Activated CD8-positive, alpha-beta memory T cell treated with anti-CD3 and anti-CD28 coated beads for 48 hours (primary cell): ENCODE measurements around the gene DDR2.
"Not testable (repeated sequence)": the region's sequence is repeated elsewhere in the genome, so short reads cannot be mapped to it uniquely, and the experiment has no call there.

Experiments
- DNase-seq, 3 experiments: peaks; one replicate each; pipeline ENCODE4 v3.0.0-alpha.2; 2020; ENCODE audit warnings: low read depth in 2 of 3, low spot score in 2 of 3

The DDR2 gene

DNA sequence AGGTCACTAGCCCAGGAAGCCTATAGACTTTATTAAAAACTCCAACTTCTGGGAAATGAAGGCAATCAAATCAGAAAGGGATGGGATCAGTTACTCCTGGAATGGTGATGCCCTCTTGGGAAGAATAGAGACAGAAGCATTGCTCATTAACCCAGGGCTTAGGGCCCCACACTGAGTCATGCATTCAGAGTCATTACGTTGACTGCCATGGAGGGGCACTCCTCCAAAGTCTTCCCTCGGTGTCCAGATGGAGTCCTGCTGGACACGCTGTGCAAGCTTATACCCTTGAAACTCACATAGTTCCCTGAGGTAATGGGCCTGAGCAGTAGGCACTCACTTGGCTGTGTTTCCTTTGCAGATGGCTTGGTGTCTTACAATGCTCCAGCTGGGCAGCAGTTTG lies 123.0 kb downstream of the DDR2 start:
- no peak for DNase-seq

DNA sequence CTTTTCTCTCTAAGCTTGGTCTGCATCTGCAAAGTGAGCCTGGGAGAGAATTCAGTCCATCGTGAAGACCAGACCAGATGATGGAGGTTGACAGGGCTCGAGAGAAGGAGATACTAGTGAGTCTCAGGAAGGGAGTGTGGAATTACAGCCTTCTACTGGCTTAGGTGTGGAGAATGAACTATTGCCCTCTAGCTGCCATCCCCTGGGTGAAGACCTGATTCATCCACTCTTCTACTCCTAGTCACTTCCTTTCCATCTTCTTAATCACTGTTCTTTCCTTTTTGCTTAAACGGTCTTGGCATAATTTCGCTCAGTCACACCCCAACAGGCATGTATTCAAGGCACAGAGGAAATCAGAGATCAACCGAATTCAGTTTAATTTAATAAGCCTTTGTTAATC lies 124.3 kb downstream of the DDR2 start:
- DNase-seq, result no peak

DNA sequence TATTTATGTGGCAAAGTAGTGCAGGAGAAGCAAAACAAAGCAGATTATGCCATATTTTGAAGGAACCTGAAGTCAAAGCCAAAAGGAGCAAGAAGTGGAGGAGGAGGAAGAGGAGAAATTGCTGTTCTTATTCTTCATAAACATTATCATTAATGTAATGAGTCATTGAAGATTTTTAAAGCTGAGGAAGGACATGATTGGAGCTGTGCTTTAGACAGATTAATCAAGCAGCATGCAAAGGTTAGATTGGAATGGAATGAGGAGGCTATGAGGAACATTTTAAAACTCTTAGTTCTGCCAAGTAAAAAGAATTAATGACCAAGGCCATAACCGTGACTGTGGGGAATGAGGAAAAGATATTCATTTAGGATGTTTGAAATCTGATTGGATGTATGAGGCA lies 125.2 kb downstream of the DDR2 start:
- DNase-seq, result no peak

GRCh38 chr1:162765788-162766187 lies 133.5 kb downstream of the DDR2 start:
- no peak for DNase-seq

DNA sequence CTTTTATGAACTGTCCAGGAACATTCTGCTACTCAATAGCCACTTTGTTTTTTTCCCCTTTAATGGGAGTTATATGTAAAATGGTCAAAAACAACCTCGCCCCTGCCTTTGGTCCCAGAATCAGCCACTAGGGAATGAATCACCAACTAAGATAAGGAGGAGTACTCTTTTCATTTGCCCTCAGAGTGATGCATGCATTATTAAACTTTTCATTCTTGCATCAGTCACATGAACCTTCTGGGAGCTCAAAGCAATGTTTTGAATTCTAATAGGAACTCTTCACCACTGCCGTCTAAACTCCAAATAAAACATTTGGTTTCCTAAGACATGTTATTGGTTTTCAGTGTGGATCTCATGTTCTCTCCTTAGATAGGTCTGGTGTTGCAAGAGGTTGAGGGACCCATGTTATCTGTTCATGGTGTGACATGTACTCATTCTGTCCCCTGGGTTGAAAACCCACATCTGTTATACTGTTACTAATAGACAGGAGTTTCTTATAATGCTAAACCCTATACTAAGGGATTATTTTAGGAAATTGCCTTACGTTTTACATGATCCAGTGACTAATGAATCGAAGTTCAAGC lies 140.4 kb downstream of the DDR2 start:
- no peak for DNase-seq

DNA sequence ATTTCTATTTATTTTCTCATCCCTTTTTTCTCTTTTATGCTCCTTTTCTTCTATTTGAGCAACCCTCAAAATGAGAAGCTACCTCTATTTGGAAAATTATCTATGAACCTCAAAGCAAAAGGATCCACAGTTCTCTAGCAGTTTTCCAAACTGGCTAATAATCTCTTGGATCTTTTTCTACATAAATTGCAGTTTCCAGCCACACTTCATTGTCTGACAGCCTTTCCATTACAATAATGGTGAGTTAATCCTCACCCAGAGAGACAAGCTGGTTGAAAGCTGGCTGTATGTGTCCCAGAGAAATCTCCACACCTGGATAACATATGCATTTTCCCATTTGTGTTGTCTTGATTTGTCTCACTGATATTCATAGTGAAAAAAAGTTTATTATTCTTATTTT lies 141.7 kb downstream of the DDR2 start:
- DNase-seq, result no peak

- no peak for DNase-seq
Observed at GRCh38 chr1:162779043-162779442, 146.8 kb downstream of the DDR2 start.

GRCh38 chr1:162782671-162783070 lies 150.4 kb downstream of the DDR2 start:
- DNase-seq, result no peak

DNA sequence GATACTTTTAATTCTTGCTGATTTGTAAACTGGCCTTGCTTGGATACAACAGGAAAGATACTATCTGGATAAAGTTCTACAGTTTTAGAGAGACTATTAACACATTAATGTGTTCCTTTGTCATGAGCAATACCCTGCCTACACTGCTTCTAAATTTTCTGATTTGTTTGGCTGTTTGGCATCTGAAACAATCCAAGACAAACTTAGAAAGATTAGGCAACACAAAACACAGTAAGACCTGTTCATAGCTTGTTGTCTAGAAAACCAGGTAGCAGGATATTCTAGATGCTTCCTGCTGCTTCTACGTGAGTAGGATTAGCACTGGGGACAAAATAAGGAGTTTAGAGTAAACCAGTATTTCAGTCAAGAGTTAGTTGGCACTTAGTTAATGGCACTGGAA lies 152.7 kb downstream of the DDR2 start:
- DNase-seq, result not testable (repeated sequence)

DNA sequence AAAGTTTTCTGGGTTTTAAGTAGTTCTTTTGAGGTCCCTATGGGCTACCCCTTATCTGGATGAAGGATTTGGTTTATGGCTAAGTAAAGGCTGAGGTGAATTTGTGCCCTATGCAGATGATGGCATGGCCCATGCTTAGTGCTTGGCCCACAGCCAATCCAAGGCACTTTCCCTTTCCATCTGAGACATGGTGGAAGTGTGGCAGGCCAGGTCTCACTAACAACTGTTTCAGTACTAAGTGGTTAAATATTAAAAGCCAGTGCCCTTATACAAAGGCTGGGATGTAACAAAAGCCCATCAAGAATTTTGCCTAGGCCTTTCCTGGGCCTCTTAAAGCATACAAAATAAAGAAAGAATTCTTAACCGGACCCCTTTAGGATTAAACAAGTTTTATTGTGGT lies 156.5 kb downstream of the DDR2 start:
- not testable (repeated sequence) for DNase-seq

- DNase-seq, result peak; percentile 7 to 53 (median 39)
Observed at GRCh38 chr1:162790303-162790984, 158.2 kb downstream of the DDR2 start, which contains the start of gene HSD17B7. TSS of gene HSD17B7 (plus strand) at chr1:162790702. CDS start at chr1:162790801, 99 bp downstream.

DNA sequence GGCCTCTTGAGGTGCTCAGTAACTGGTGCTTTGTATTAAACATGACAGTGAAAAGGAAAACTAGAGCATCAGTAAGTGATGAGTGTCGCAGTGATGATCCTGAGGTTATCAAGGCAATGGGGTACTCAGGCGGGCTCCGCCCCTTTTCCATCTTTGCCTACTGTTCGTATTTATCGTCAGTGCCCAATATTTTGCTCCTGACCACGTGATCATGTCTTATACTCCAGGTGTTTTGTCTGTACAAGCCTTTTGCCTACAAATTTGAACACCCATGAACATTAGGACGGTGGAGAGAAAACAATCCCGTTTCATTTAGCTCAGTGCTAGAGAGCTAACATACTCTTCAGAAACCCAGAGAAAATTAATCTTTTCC lies 158.7 kb downstream of the DDR2 start:
- DNase-seq, result not testable (repeated sequence)

DNA sequence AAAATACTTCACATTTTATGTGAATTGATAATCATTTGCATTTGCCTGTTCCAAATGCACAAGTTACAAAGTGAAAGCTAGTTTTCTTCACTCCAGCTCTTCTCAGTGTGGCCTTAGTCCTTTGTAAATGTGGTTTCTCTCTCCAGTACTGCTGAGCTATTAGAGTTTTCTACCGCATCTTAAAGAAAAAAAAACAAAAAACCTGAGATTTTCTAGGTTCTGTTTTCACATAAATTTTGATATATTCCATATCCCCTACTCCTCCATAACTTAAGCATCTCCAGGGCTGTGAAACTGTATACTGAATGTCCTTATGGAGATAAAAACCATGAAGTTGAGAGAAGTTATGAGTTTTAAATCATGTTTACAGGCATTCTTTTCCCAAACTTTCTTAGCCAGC lies 162.0 kb downstream of the DDR2 start:
- DNase-seq, result not testable (repeated sequence)

- not testable (repeated sequence) for DNase-seq
Observed at GRCh38 chr1:162796617-162797279, 164.5 kb downstream of the DDR2 start.

- DNase-seq, result not testable (repeated sequence)
Observed at GRCh38 chr1:162799995-162800830, 167.9 kb downstream of the DDR2 start.

- not testable (repeated sequence) for DNase-seq
Observed at GRCh38 chr1:162807503-162807902, 175.2 kb downstream of the DDR2 start.

- DNase-seq, result not testable (repeated sequence)
Observed at GRCh38 chr1:162812357-162812756, 180.1 kb downstream of the DDR2 start.

DNA sequence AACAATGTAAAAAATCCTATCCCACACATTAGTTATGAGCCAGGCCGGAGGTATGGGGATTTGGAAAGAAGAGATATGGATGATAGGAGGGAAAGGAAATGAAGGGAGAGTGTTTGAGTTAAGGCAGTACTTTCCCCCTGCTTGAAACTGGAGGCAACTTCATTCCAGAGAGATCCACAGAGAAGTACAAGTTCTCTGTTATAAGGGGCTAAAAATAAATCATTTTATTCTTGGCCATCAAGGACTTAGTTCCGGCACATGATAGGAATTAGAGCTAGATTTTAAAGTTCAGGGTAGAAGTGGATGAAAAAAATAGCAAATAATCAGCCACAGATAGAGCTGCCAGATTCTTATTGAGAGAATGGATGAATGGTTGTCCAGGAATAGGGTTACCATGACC lies 185.9 kb downstream of the DDR2 start:
- not testable (repeated sequence) for DNase-seq

GRCh38 chr1:162818666-162819065 lies 186.4 kb downstream of the DDR2 start:
- DNase-seq, result not testable (repeated sequence)

GRCh38 chr1:162822391-162823200 lies 190.3 kb downstream of the DDR2 start:
- peak in 1 of 3 experiments; percentile 2 for DNase-seq

DNA sequence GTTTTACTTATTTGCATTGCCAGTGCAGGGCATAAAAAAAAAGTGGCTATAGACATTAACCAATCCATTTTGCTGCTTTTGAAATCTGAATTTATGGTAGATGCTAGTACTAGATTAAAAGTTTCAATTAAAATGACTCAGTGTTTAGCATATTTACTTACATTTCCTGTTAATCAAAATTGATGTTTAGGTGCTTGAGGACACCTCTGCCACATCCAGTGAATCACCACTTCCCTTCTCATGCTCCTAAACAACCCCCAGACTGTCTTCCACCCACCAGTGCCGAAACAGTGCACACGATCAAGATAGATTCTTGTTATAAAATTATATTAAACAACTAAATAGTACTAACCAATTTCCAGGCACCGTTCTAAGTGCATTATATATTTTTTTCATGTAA lies 191.0 kb downstream of the DDR2 start:
- DNase-seq, result no peak
